Measurements from ENCODE around the gene PHRF1.

The PHRF1 gene

GRCh38 chr11:598005-598680 is 21.9 kb downstream of the PHRF1 start:
- no peak for DNase-seq

GRCh38 chr11:601573-602245 is 25.4 kb downstream of the PHRF1 start:
- DNase-seq = no peak

GRCh38 chr11:603154-603553 is 26.9 kb downstream of the PHRF1 start:
- no peak for DNase-seq

- DNase-seq = no peak
Observed at GRCh38 chr11:605286-606129, 29.2 kb downstream of the PHRF1 start.

GRCh38 chr11:606245-606644 is 30.0 kb downstream of the PHRF1 start:
- DNase-seq = no peak

GRCh38 chr11:607020-607780 is 30.9 kb downstream of the PHRF1 start:
- no peak for DNase-seq

- no peak for DNase-seq
Observed at GRCh38 chr11:607971-608659, 31.8 kb downstream of the PHRF1 start.

- DNase-seq = no peak
Observed at GRCh38 chr11:608791-609251, 32.6 kb downstream of the PHRF1 start.

GRCh38 chr11:609341-609811 is 33.1 kb downstream of the PHRF1 start:
- no peak for DNase-seq

- DNase-seq = no peak
Observed at GRCh38 chr11:610146-610801, 34.0 kb downstream of the PHRF1 start.

GRCh38 chr11:611001-611996 is 35.0 kb downstream of the PHRF1 start:
- no peak for DNase-seq

- DNase-seq = no peak
Observed at GRCh38 chr11:612201-612960, 36.1 kb downstream of the PHRF1 start.

- DNase-seq = no peak
Observed at GRCh38 chr11:612961-613300, 36.7 kb downstream of the PHRF1 start.

- peak; percentile 68 to 75 (median 73) for DNase-seq
Observed at GRCh38 chr11:613369-613968, 37.2 kb downstream of the PHRF1 start.

- no peak for DNase-seq
Observed at GRCh38 chr11:614021-614622, 37.9 kb downstream of the PHRF1 start.

- DNase-seq = no peak
Observed at GRCh38 chr11:614623-615503, 38.6 kb downstream of the PHRF1 start.

- peak; percentile 65 to 80 (median 74) for DNase-seq
Observed at GRCh38 chr11:615504-616319, 39.4 kb downstream of the PHRF1 start, which contains the start of gene IRF7. TSS of gene IRF7 (minus strand) at chr11:615950. CDS start at chr11:615364, 586 bp downstream.

Data from activated CD4-positive, CD25-positive, alpha-beta regulatory T cell (primary cell).